Colon (tissue), 2 donors: ENCODE data around the gene CEP295NL.
"Not testable (repeated sequence)": the region's sequence is repeated elsewhere in the genome, so short reads cannot be mapped to it uniquely, and the experiment has no call there.

Source experiments
- FAIRE-seq: peaks from 2 replicates; lab custom pipeline; 2012; peaks lifted over from hg19 to GRCh38; lab: Jason Lieb, UNC
- donor health status: control.
- donor health status: control.

The CEP295NL gene

GRCh38 chr17:78905116-78905515 lies 2.1 kb upstream of the CEP295NL start:
- FAIRE-seq: no peak

- FAIRE-seq: no peak
These were observed 1.4 kb upstream of the CEP295NL start for GRCh38 chr17:78904371-78904770.

GRCh38 chr17:78902231-78902630 lies 770 bp downstream of the CEP295NL start:
- not testable (repeated sequence) for FAIRE-seq

GRCh38 chr17:78901806-78902205 lies 1.2 kb downstream of the CEP295NL start:
- FAIRE-seq: no peak

GRCh38 chr17:78900816-78901215 lies 2.2 kb downstream of the CEP295NL start:
- FAIRE-seq: no peak

GRCh38 chr17:78899361-78900260 lies 3.4 kb downstream of the CEP295NL start:
- no peak for FAIRE-seq

- FAIRE-seq: no peak
These were observed 4.1 kb downstream of the CEP295NL start for GRCh38 chr17:78898947-78899346.

- FAIRE-seq: no peak
These were observed 4.7 kb downstream of the CEP295NL start for GRCh38 chr17:78898075-78898836.

- no peak for FAIRE-seq
These were observed 5.3 kb downstream of the CEP295NL start for GRCh38 chr17:78897664-78898047.

GRCh38 chr17:78896834-78897663 lies 6.0 kb downstream of the CEP295NL start:
- FAIRE-seq: no peak

GRCh38 chr17:78896091-78896833 lies 6.7 kb downstream of the CEP295NL start:
- no peak for FAIRE-seq

GRCh38 chr17:78895322-78895721 lies 7.7 kb downstream of the CEP295NL start:
- FAIRE-seq: no peak

- no peak for FAIRE-seq
These were observed 9.3 kb downstream of the CEP295NL start for GRCh38 chr17:78893684-78894083.

GRCh38 chr17:78892936-78893379 lies 10.0 kb downstream of the CEP295NL start:
- FAIRE-seq: no peak

GRCh38 chr17:78892520-78892919 lies 10.5 kb downstream of the CEP295NL start:
- no peak for FAIRE-seq

- FAIRE-seq: no peak
These were observed 10.9 kb downstream of the CEP295NL start for GRCh38 chr17:78892062-78892456.

- FAIRE-seq: no peak
These were observed 11.5 kb downstream of the CEP295NL start for GRCh38 chr17:78891406-78892061.

- FAIRE-seq: no peak
These were observed 12.5 kb downstream of the CEP295NL start for GRCh38 chr17:78890498-78890897.

GRCh38 chr17:78890096-78890495 lies 12.9 kb downstream of the CEP295NL start:
- not testable (repeated sequence) for FAIRE-seq

- no peak for FAIRE-seq
These were observed 13.5 kb downstream of the CEP295NL start for GRCh38 chr17:78889531-78889930.

- FAIRE-seq: no peak
These were observed 14.0 kb downstream of the CEP295NL start for GRCh38 chr17:78888941-78889518.
